ENCODE data around the gene VSX1. TPM values are rescaled to one million over a fixed set of nuclear protein-coding genes. Genes with fewer than 3 reads are reported as not detected.

VSX1 gene
- total and polyA plus RNA-seq, 2 of the 4 experiments (the other 2 are of a cell fraction): not detected

DNA sequence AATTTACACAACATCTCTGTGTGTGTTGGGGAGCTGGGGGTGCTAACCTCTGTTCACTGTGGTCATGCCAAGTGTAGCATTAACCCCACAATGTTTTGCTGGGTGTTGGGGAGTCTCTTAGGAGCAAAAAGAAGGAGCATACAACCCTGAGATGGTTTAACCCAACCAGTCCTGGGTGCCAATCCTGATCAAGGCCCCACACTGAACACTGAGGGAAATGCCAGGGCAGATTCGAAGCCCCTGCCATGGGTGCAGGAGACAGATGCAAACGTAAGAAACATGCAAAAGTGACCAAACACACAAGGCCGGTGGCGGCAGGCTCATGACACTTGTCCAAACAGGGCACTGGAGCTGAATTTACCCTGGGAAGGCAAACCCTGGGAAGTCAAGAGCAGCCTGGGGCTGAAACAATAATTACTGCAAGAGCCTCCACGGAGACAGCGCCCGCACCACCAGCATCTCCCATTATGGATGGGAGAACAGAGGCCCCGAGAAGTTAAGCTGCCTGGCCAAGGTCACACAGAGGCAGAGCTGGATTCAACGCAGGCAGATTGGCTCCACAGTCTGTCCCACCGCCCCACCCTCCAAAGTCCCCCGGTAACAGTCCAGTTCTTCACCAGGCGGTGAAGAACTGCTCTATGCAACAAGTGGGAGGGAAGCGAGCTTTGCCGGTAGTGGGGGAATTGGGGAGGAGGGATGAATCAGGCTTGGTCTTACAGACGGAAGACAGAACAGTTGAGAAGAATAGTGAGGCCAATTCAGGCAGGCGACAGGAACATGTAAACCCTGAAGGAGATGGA is 32.5 kb downstream of the VSX1 start:
- no peaks in the 10 kb centered on the region for H3K9me3 ChIP-seq (ENCODE audit: control insufficient read depth, insufficient read depth, low read length)
- H3K79me1 ChIP-seq (ENCODE audit: low read depth in 1 of 2, low read length in 2 of 2): no peaks in the 10 kb centered on the region
- dilution Hi-C loops (cut with HindIII; ENCODE audit: low sequenced_read_pairs, unreplicated experiment): no loop called here
- peaks cover 35% of the 10 kb centered on the region; the same call in 1 of the 2 replicates for H3K27me3 ChIP-seq (ENCODE audit: control insufficient read depth, insufficient read depth, low read length)
- DNase-seq (no peak), ATAC-seq (ENCODE audit: low read depth) (no peak)
- H2AK5ac ChIP-seq (ENCODE audit: low read depth, low read length): no peak overlapping the region
- H4K20me1 ChIP-seq (ENCODE audit: insufficient read depth, low read length): 0 out of 2 replicates have a peak, but pooled peaks cover 7% of the 10 kb centered on the region
- CTCF ChIA-PET: no interaction called here
- in situ Hi-C loops (cut with MboI; ENCODE audit: low sequenced_read_pairs): no loop called here
- H3K36me3 ChIP-seq (ENCODE audit: control insufficient read depth, insufficient read depth, low read length): no peaks in the 10 kb centered on the region
- no peak overlapping the region for H3K56ac ChIP-seq (ENCODE audit: extremely low read depth, insufficient read depth, low read length)
- no peak overlapping the region for H4K8ac ChIP-seq (ENCODE audit: low read depth in 2 of 2, low read length in 2 of 2)
- H3K18ac ChIP-seq (ENCODE audit: low read depth, low read length): no peak overlapping the region
- H3K4me3 ChIP-seq (ENCODE audit: insufficient read depth, low read depth, low read length): no peak overlapping the region
- intact Hi-C loops (cut with micrococcal nuclease): no loop called here
- H4K5ac ChIP-seq (ENCODE audit: low read depth, low read length): no peak overlapping the region
- no peak overlapping the region for H3K4me2 ChIP-seq (ENCODE audit: low read depth, low read length)
- no peak overlapping the region for H3K23ac ChIP-seq (ENCODE audit: low read depth, low read length)
- no peak overlapping the region for H2BK120ac ChIP-seq (ENCODE audit: low read depth, low read length)
- POLR2A ChIA-PET (ENCODE audit: unreplicated experiment): no interaction called here
- H3K27ac ChIP-seq (ENCODE audit: insufficient read depth, low read length): no peak overlapping the region
- WGBS, 2 experiments (ENCODE audit: extremely low coverage in 2 of 2, insufficient read length in 1 of 2): 36% methylated on average over 5 of the region's 16 CpGs; no CpG with 5 or more reads in 1 of the 2 experiments
- H2BK5ac ChIP-seq (ENCODE audit: low read depth, low read length, poor library complexity, severe bottlenecking): no peak overlapping the region
- H3K4ac ChIP-seq (ENCODE audit: low read depth, low read length): no peak overlapping the region
- no peak overlapping the region for H2BK20ac ChIP-seq (ENCODE audit: low read depth, low read length)
- H3K4me1 ChIP-seq (ENCODE audit: control insufficient read depth, insufficient read depth, low read length): peaks cover 3% of the 10 kb centered on the region; the same call in 1 of the 2 replicates
- no peak overlapping the region for H2AK9ac ChIP-seq (replicated peaks; ENCODE audit: low read depth, low read length, poor library complexity)
- H3K14ac ChIP-seq (replicated peaks; ENCODE audit: low read depth, low read length): no peak overlapping the region
- TF ChIP-seq, protein P1, sequence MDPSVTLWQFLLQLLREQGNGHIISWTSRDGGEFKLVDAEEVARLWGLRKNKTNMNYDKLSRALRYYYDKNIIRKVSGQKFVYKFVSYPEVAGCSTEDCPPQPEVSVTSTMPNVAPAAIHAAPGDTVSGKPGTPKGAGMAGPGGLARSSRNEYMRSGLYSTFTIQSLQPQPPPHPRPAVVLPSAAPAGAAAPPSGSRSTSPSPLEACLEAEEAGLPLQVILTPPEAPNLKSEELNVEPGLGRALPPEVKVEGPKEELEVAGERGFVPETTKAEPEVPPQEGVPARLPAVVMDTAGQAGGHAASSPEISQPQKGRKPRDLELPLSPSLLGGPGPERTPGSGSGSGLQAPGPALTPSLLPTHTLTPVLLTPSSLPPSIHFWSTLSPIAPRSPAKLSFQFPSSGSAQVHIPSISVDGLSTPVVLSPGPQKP (IDR thresholded peaks at IDR 0.05; ENCODE audit: borderline replicate concordance, low read depth, low read length): no peak
- TF ChIP-seq MAFK (IDR thresholded peaks at IDR 0.05; ENCODE audit: low read depth, low read length) (no peak), NFE2L2 (IDR thresholded peaks at IDR 0.05; ENCODE audit: low read depth, low read length) (no peak), MAZ (IDR thresholded peaks at IDR 0.05; ENCODE audit: borderline replicate concordance, low read depth, low read length) (no peak), CEBPB (IDR thresholded peaks at IDR 0.05; ENCODE audit: low read depth, low read length) (no peak), CHD1 (IDR thresholded peaks at IDR 0.05; ENCODE audit: low read depth, low read length) (no peak), MXI1 (IDR thresholded peaks at IDR 0.05; ENCODE audit: borderline replicate concordance, low read depth, low read length) (no peak), RFX5 (IDR thresholded peaks at IDR 0.05; ENCODE audit: low read depth, low read length) (no peak), RCOR1 (IDR thresholded peaks at IDR 0.05; ENCODE audit: insufficient replicate concordance, low read length) (no peak), FOS (IDR thresholded peaks at IDR 0.05; ENCODE audit: low read depth, low read length) (no peak), RAD21 (IDR thresholded peaks at IDR 0.05; ENCODE audit: low read length) (no peak), BHLHE40 (IDR thresholded peaks at IDR 0.05; ENCODE audit: low read depth, low read length) (no peak)
- TF ChIP-seq, protein P2, sequence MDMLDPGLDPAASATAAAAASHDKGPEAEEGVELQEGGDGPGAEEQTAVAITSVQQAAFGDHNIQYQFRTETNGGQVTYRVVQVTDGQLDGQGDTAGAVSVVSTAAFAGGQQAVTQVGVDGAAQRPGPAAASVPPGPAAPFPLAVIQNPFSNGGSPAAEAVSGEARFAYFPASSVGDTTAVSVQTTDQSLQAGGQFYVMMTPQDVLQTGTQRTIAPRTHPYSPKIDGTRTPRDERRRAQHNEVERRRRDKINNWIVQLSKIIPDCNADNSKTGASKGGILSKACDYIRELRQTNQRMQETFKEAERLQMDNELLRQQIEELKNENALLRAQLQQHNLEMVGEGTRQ (IDR thresholded peaks at IDR 0.05; ENCODE audit: low read depth, low read length): no peak
- TF ChIP-seq, protein P3, sequence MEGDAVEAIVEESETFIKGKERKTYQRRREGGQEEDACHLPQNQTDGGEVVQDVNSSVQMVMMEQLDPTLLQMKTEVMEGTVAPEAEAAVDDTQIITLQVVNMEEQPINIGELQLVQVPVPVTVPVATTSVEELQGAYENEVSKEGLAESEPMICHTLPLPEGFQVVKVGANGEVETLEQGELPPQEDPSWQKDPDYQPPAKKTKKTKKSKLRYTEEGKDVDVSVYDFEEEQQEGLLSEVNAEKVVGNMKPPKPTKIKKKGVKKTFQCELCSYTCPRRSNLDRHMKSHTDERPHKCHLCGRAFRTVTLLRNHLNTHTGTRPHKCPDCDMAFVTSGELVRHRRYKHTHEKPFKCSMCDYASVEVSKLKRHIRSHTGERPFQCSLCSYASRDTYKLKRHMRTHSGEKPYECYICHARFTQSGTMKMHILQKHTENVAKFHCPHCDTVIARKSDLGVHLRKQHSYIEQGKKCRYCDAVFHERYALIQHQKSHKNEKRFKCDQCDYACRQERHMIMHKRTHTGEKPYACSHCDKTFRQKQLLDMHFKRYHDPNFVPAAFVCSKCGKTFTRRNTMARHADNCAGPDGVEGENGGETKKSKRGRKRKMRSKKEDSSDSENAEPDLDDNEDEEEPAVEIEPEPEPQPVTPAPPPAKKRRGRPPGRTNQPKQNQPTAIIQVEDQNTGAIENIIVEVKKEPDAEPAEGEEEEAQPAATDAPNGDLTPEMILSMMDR (conservative IDR thresholded peaks at IDR 0.05; ENCODE audit: low read depth, low read length): no peak
- H2BK15ac ChIP-seq (ENCODE audit: low read depth, low read length): no peak overlapping the region
- H2AFZ ChIP-seq (replicated peaks; ENCODE audit: low read length, poor library complexity): no peak overlapping the region
- peaks cover 2% of the 10 kb centered on the region; the same call in 1 of the 2 replicates for H3K9me1 ChIP-seq (ENCODE audit: insufficient read depth, low read length)
- BruUV-seq (replicated peaks): no TSS peak
- no peak overlapping the region for H4K91ac ChIP-seq (ENCODE audit: insufficient read depth, low read depth, low read length)
- H3K9ac ChIP-seq (ENCODE audit: low read depth, low read length): no peak overlapping the region

Measured in IMR-90 (cell line).